ENCODE data around the gene PIGS.

DNA sequence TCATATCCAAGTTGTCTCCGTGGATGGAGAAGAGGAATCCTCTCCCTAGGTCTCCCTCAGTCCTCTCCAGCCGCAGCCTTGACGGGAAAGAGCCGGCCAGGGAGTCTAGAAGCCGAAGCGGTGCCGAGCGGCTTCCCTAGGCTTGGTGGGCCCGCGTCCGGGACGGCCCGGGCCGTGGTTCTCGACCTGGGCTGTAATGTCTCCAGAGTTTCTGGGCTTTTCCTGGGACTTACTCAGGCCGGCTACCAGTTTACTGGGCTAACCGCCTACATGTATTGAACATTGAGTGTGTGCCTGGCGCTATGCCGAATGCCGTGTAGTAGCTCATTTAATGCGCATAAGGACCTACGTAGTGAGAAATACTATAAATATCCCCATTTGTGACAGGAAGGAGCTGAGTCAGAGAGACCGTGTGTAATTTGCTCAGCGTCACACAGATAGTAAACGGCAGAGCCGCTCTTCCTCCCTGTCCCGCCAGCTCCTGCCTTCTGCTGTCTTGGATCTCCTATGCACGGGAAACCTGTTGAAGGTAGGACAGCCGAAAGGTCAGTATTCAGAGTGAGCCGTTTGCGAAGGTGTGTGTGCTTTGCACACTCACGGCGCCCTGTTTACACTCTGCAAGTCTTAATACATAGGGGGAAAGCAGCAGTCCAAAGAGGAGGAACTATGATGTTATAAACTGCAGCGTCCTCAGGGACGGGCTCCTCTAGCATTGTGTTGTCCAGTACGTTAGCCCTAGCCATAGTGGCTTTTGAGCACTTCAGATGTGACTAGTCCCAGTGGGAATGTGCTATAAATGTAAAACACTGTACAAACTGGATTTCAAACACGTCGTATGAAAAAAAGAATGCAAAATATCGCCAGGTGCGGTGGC is 28.2 kb upstream of the PIGS start:
- no peak for TF ChIP-seq CTCF (IDR thresholded peaks at IDR 0.05; ENCODE audit: insufficient read depth, low read depth, low read length)
- TF ChIP-seq EZH2 (IDR thresholded peaks at IDR 0.05; ENCODE audit: insufficient read depth, low read length), result no peak
